ENCODE results near the gene WDR81.

DNA sequence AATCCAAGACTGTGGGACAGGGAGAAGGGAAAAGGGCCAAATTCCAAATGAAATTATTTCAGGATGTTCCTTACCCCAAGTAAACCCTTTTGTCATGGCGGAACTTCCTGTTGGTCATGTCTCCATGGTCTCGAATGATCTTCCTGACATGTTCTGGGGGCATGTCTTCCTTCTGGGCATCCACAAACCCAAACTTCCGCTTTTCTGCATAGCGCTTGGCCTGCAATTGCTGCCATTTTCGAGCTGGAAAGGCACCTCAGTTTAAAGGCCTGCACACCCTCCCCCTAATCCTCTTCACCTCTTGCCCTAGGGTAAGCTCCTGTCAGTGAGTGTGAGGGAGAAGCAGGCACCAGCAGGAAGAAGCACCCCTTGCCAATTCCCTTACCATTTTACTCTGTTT is 41.0 kb upstream of the WDR81 start:
- TF ChIP-seq, protein P1, sequence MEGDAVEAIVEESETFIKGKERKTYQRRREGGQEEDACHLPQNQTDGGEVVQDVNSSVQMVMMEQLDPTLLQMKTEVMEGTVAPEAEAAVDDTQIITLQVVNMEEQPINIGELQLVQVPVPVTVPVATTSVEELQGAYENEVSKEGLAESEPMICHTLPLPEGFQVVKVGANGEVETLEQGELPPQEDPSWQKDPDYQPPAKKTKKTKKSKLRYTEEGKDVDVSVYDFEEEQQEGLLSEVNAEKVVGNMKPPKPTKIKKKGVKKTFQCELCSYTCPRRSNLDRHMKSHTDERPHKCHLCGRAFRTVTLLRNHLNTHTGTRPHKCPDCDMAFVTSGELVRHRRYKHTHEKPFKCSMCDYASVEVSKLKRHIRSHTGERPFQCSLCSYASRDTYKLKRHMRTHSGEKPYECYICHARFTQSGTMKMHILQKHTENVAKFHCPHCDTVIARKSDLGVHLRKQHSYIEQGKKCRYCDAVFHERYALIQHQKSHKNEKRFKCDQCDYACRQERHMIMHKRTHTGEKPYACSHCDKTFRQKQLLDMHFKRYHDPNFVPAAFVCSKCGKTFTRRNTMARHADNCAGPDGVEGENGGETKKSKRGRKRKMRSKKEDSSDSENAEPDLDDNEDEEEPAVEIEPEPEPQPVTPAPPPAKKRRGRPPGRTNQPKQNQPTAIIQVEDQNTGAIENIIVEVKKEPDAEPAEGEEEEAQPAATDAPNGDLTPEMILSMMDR (IDR thresholded peaks at IDR 0.05): no peak
- no peak for TF ChIP-seq POLR2A (IDR thresholded peaks at IDR 0.05)
